COR-L47 (cell line): ENCODE data around the gene IL36RN.

ENCODE experiments used
- DNase-seq: peaks from one replicate; lab custom pipeline; 2025; lab: John Stamatoyannopoulos, UW

Gene IL36RN

GRCh38 chr2:113102133-113102532 is 43.1 kb downstream of the IL36RN start:
- no peak for DNase-seq

DNA sequence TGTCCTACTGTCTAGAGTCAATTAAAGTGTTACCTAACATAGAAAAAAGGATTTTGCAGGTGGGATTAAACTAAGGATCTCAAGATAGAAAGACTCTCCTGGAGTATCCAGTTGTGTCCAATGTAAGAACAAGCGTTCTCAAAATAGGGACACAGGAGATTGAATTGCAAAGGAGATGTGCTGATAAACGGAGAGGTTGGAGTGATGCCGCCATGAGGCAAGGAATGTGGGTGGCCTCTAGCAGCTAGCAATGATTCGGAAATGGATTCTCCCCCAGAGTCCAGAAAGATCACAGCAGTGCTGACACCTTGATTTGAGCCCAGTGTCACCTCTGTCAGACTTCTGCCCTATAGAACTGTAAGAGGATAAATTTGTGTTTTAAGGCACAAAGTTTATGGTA is 44.3 kb downstream of the IL36RN start:
- DNase-seq: no peak

DNA sequence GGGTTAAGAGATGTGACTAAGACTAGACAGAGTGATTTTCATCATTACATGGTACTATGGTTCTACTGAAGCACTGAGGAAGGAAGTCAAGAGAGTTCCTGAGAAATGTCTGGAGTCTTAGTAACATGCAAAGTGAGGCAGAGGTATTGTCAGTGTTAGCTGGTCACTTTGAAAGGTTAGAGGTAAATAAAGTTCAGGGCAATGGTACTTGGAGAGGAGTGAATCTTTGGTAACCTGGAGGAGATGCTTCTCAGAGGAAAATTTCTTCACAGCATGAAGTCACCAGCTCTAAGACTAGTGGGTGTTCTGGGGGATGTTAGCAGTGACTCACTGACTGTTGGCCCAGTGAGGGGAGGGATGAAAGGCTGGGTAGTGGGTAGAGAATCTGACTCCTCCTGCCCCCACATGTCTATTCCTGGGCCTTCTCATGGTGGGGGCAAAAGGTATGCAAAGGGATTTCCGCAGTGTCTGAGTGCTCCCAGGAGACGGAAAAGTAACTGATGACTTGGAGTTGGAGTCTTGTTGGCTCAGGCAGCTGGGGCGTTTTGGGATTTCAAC is 45.1 kb downstream of the IL36RN start:
- no peak for DNase-seq

DNA sequence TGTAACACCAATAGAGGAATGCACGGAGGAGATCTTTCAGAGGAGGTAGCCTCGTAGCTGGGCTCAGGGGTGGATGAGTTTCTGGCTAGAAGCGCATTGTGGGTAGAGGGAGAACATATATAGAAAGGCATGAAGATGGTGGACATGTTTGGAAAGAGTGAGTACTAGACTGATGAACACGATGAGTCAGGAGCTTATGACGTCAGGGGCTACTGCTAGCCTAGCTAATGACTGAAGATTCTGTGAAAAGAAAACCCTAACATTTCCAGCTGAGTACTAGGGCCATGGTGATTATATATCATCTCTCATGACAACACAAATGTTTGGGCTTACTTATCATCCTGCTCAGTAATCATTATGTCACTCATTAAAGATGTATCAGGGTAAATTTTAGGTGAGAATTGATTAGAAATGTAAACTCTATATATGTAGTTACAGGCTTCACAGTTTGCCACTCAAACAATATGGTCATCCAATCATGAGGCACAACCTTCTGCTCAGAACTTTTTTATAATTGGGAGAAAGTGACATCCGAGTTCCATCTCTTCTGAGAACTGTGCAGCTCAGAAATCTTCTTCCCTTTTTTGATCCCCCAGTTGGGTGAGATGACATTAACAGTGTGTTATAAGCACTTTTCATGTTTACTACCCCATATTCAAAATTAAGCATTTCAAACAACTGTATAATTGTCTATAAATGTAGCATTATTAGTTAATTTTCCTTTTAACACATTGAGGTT is 46.2 kb downstream of the IL36RN start:
- no peak for DNase-seq

DNA sequence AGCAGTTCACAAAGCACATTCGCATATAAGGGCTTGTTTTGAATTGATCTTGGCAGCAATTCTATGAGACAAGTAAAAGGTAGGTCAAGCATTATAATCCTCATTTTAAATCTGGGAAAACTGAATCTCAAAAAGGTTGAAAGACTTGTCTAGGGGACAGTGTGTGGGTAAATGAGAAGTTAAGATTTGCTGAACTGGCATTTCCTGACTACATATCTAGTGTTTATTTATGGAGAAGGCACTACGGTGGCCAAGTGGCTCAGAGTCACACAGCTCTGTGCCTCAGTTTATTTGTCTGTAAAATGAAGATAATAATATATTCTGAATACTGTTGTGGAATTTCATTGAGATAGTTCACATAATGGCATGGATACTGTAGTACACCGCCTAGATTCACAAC is 52.1 kb downstream of the IL36RN start:
- DNase-seq: no peak

- no peak for DNase-seq
These were observed 52.9 kb downstream of the IL36RN start for GRCh38 chr2:113111823-113112287.

- no peak for DNase-seq
These were observed 53.4 kb downstream of the IL36RN start for GRCh38 chr2:113112441-113112840.

- DNase-seq: no peak
These were observed 53.9 kb downstream of the IL36RN start for GRCh38 chr2:113112871-113113270.

GRCh38 chr2:113113807-113114206 is 54.8 kb downstream of the IL36RN start:
- no peak for DNase-seq
